Stimulated activated CD8-positive, alpha-beta memory T cell treated with anti-CD3 and anti-CD28 coated beads, Interleukin-15, amount 100 ng/mL, for 1 hour (primary cell): Measurements from ENCODE around the gene GAGE12J.
"Not testable (repeated sequence)": the region's sequence is repeated elsewhere in the genome, so short reads cannot be mapped to it uniquely, and the experiment has no call there.

Source experiments
- DNase-seq: peaks from one replicate; pipeline ENCODE4 v3.0.0-alpha.2; 2020; ENCODE audit warnings: low read depth

GAGE12J gene

GRCh38 chrX:49310371-49310770 is 11.5 kb upstream of the GAGE12J start:
- no peak for DNase-seq

DNA sequence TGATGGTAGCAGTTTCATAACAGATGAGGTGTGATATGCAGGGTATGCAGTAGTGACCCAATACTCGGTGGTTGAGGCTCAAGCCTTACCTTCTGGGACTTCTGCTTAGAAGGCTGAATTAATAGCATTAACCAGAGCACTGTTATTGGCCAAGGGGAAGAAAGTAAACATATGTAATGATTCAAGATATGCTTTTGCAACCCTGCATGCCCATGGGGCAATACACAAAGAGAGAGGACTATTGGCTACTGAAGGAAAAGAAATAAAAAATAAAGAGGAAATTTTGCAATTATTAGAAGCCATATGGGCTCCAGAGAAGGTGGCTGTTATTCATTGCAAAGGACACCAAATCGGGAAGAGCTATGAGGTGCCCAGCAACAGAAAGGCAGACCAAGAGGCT is 9.7 kb upstream of the GAGE12J start:
- DNase-seq = no peak

GRCh38 chrX:49316085-49316484 is 5.8 kb upstream of the GAGE12J start:
- no peak for DNase-seq

GRCh38 chrX:49322266-49322665 is 429 bp downstream of the GAGE12J start:
- not testable (repeated sequence) for DNase-seq

DNA sequence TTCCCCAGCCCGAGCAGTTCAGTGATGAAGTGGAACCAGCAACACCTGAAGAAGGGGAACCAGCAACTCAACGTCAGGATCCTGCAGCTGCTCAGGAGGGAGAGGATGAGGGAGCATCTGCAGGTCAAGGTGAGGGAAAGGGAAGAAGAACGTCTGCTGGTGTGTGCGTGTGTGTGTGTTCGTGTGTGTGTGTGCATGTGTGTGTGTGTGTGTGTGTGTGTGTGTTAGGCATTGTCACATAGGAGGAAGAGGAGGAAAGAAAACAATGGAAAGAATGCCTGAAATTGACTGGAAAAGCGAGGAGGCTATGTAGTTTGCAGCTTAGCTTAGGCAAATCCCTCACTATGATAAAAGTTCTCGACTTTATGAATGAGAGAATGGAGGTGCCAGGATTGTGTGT is 1.9 kb downstream of the GAGE12J start:
- DNase-seq = not testable (repeated sequence)

DNA sequence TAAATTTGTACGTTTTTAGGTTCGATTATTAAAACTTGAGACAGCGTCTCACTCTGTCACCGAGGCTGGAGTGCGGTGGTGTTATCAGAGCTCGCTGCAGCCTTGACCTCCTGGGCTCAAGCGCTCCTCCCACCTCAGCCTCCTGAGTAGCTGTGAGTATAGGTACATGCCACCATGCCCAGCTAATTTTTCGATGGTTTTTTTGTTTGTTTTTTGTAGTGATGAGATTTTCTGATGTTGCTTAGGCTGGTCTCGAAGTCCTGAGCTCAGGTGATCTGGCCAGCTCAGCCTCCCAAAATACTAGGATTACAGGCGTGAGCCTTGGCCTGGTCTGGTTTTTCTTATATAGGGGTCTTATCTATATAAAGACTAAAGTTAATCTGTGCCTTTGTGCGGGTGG is 8.6 kb downstream of the GAGE12J start:
- not testable (repeated sequence) for DNase-seq

GRCh38 chrX:49331282-49331681 is 9.4 kb downstream of the GAGE12J start, which contains the start of gene GAGE13:
Gene GAGE13 (plus strand): TSS chrX:49331582. CDS start chrX:49332738, 1,156 bp downstream.
- not testable (repeated sequence) for DNase-seq

GRCh38 chrX:49331841-49332240 is 10.0 kb downstream of the GAGE12J start:
- DNase-seq = not testable (repeated sequence)

- not testable (repeated sequence) for DNase-seq
These were observed 19.6 kb downstream of the GAGE12J start for GRCh38 chrX:49341449-49341848.

GRCh38 chrX:49344496-49345175 is 22.8 kb downstream of the GAGE12J start:
- DNase-seq = not testable (repeated sequence)

- not testable (repeated sequence) for DNase-seq
These were observed 23.6 kb downstream of the GAGE12J start for GRCh38 chrX:49345402-49345801.

DNA sequence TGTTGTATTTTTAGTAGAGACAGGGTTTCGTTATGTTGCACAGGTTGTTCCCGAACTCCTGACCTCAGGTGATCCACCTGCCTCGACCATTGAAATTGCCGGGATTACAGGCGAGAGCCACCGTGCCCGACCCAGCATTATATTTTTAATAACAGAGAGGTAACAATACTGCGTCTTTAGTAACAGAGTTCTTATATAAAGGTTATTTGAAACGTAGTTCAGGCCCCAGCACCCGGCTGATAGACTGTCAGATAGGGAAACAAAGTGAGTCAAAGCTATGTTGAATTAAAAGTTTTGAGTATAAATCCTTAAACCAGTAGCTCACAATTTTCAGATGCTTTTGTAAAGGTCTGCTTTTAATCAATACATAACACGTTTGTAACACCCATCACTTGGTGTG is 24.3 kb downstream of the GAGE12J start:
- DNase-seq = not testable (repeated sequence)
